NCI-H2227 treated with DMSO at 0.1 percent for 48 hours (cell line): ENCODE data around the gene DAPL1.

Experiments used
- DNase-seq: peaks from one replicate; lab custom pipeline; 2025; lab: John Stamatoyannopoulos, UW

Gene DAPL1

GRCh38 chr2:158795195-158795924 is at the start of gene DAPL1:
Gene DAPL1 (plus strand): TSS chr2:158795317. CDS start chr2:158795373, 56 bp downstream.
- peak; percentile 13 for DNase-seq

- no peak for DNase-seq
Measured at GRCh38 chr2:158745866-158746382, 49.2 kb upstream of the DAPL1 start.

GRCh38 chr2:158746488-158746887 is 48.6 kb upstream of the DAPL1 start:
- DNase-seq, result peak; percentile 24

GRCh38 chr2:158747281-158747680 is 47.8 kb upstream of the DAPL1 start:
- no peak for DNase-seq

GRCh38 chr2:158748926-158749590 is 46.1 kb upstream of the DAPL1 start:
- no peak for DNase-seq

- DNase-seq, result peak; percentile 53
Measured at GRCh38 chr2:158750458-158751125, 44.5 kb upstream of the DAPL1 start.

GRCh38 chr2:158753641-158754611 is 41.2 kb upstream of the DAPL1 start:
- DNase-seq, result peak; percentile 95

- DNase-seq, result no peak
Measured at GRCh38 chr2:158755310-158756087, 39.6 kb upstream of the DAPL1 start.

GRCh38 chr2:158756331-158756730 is 38.8 kb upstream of the DAPL1 start:
- no peak for DNase-seq

GRCh38 chr2:158756976-158757375 is 38.1 kb upstream of the DAPL1 start:
- DNase-seq, result no peak

- no peak for DNase-seq
Measured at GRCh38 chr2:158760887-158761286, 34.2 kb upstream of the DAPL1 start.

GRCh38 chr2:158761621-158762020 is 33.5 kb upstream of the DAPL1 start:
- DNase-seq, result no peak

GRCh38 chr2:158762336-158762735 is 32.8 kb upstream of the DAPL1 start:
- no peak for DNase-seq

GRCh38 chr2:158766524-158766923 is 28.6 kb upstream of the DAPL1 start:
- no peak for DNase-seq

GRCh38 chr2:158772306-158773078 is 22.6 kb upstream of the DAPL1 start:
- no peak for DNase-seq

GRCh38 chr2:158773121-158773520 is 22.0 kb upstream of the DAPL1 start:
- no peak for DNase-seq

GRCh38 chr2:158774681-158775080 is 20.4 kb upstream of the DAPL1 start:
- no peak for DNase-seq

- DNase-seq, result no peak
Measured at GRCh38 chr2:158775273-158776027, 19.7 kb upstream of the DAPL1 start.

GRCh38 chr2:158776231-158776630 is 18.9 kb upstream of the DAPL1 start:
- no peak for DNase-seq
